Psoas muscle (tissue), 8 donors: Measurements from ENCODE around the gene SV2B. TPM values are rescaled to one million over a fixed set of nuclear protein-coding genes. Genes with fewer than 3 reads are reported as not detected.

Experiments
- ATAC-seq, 4 donors: fragments of 200-7000 bp; cut with Tn5 transposase; one replicate each; pipeline ENCODE4 v1.9.1; 2020; ENCODE audit warnings: moderate library complexity in 3 of 4, mild to moderate bottlenecking in 2 of 4
- DNase-seq, 2 donors: peaks; one replicate each; pipeline ENCODE4 v3.0.0-alpha.2; 2020
- H3K27ac ChIP-seq: fragments of 200-600 bp; one replicate; pipeline ENCODE4 v1.8.0; 2022
- H3K27me3 ChIP-seq, 3 donors: fragments of 200-600 bp in 1 of 3; one replicate each; pipeline versions ENCODE4 v1.6.1 to v1.8.0; 2013 to 2022; ENCODE audit warnings: low read length in 2 of 3, mild to moderate bottlenecking in 2 of 3, moderate library complexity in 1 of 3; ENCODE audit not compliant: insufficient read depth in 3 of 3
- H3K36me3 ChIP-seq, 2 donors: fragments of 200-600 bp in 1 of 2; one replicate each; pipeline versions ENCODE4 v1.6.1 to v1.8.0; 2013 to 2022; ENCODE audit warnings: low read depth in 1 of 2, mild to moderate bottlenecking in 1 of 2, moderate library complexity in 1 of 2; ENCODE audit not compliant: insufficient read depth in 1 of 2
- H3K4me1 ChIP-seq: fragments of 200-600 bp; one replicate; pipeline ENCODE4 v1.8.0; 2022
- H3K4me3 ChIP-seq: fragments of 200-600 bp; one replicate; pipeline ENCODE4 v1.8.0; 2022; ENCODE audit warnings: mild to moderate bottlenecking
- H3K9me3 ChIP-seq: fragments of 200-600 bp; one replicate; pipeline ENCODE4 v1.8.0; 2022
- WGBS, 3 donors: extraction: QIAGEN DNeasy Blood & Tissue Kit; methylation state at CpG; one replicate each; pipeline versions ENCODE4 v1.1.6 to v1.1.7; 2013; 5-methylcytosine and 5-hydroxymethylcytosine counted together
- intact Hi-C, 2 donors: fragments of 100-400 bp; cut with DNase I; formaldehyde crosslinking; loops; one replicate each; pipeline versions ENCODE4 v1.11.0 to v1.14.2; 2022
- polyA plus RNA-seq, 3 donors: library from polyadenylated mRNA; stranded (reverse); fragments of 200-250 nt; gene quantifications; one replicate each; pipeline ENCODE4 v1.2.3, GENCODE V29; 2013
- total RNA-seq, 4 donors: library from RNA; stranded (reverse); fragmentation: NEBNext Ultra II Directional in 2 of 4; extraction: Animal tissue kit (Norgen Biotek cat#: 25700) in 2 of 4; gene quantifications; one replicate each; pipeline versions ENCODE4 v1.2.1 to v1.2.4, GENCODE V29; 2021 to 2023
- TF ChIP-seq, protein P1 (sequence below): fragments of 200-600 bp; IDR thresholded peaks from one replicate; pipeline ENCODE4 v1.8.0; 2022; ENCODE audit warnings: antibody characterized with exemption
- donor health status: healthy with polysubstance abuse.
- donor health status: DM: no; HTN: no; CAD: no; lungs with moderate emphysema.
- donor health status: Bipolar disorder and iron deficiency.
- donor health status: healthy.
- donor health status: DM: yes; HTN: yes; CAD: no.
- donor health status: DM: no; HTN: no; CAD: no.
- donor health status: DM: no; HTN: no; CAD: no.
- donor health status: DM: yes; HTN: yes; CAD: no.

Gene SV2B
- total and polyA plus RNA-seq, 7 donors: 0.25 to 10.1 (median 2.1) TPM

- TF ChIP-seq, protein P1, sequence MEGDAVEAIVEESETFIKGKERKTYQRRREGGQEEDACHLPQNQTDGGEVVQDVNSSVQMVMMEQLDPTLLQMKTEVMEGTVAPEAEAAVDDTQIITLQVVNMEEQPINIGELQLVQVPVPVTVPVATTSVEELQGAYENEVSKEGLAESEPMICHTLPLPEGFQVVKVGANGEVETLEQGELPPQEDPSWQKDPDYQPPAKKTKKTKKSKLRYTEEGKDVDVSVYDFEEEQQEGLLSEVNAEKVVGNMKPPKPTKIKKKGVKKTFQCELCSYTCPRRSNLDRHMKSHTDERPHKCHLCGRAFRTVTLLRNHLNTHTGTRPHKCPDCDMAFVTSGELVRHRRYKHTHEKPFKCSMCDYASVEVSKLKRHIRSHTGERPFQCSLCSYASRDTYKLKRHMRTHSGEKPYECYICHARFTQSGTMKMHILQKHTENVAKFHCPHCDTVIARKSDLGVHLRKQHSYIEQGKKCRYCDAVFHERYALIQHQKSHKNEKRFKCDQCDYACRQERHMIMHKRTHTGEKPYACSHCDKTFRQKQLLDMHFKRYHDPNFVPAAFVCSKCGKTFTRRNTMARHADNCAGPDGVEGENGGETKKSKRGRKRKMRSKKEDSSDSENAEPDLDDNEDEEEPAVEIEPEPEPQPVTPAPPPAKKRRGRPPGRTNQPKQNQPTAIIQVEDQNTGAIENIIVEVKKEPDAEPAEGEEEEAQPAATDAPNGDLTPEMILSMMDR: no peak
- Histone ChIP-seq H3K27me3 (no peaks in the 10 kb centered on the region), H3K9me3 (no peaks in the 10 kb centered on the region), H3K27ac (no peak overlapping the region), H3K36me3 (no peaks in the 10 kb centered on the region), H3K4me3 (no peak overlapping the region), H3K4me1 (no peaks in the 10 kb centered on the region)
- 65 to 70% (median 69%) methylated on average over 5 of the region's 5 CpGs for WGBS, 3 donors
- ATAC-seq (no peak), DNase-seq (no peak)
- intact Hi-C loops: no loop called here
Measured at GRCh38 chr15:91345736-91346135, 245.7 kb downstream of the SV2B start.

- intact Hi-C loops: no loop called here
- Histone ChIP-seq H3K4me1 (no peaks in the 10 kb centered on the region), H3K27ac (no peak overlapping the region), H3K36me3 (no peaks in the 10 kb centered on the region), H3K9me3 (no peaks in the 10 kb centered on the region), H3K4me3 (no peak overlapping the region), H3K27me3 (no peaks in the 10 kb centered on the region)
- TF ChIP-seq, protein P1: no peak
- WGBS, 3 donors: 51 to 60% (median 52%) methylated on average over 2 of the region's 2 CpGs
- no peak for DNase-seq
- ATAC-seq: no peak
Measured at GRCh38 chr15:91346259-91346658, 246.2 kb downstream of the SV2B start.

- no peaks in the 10 kb centered on the region for H3K9me3 ChIP-seq
- H3K4me1 ChIP-seq: no peaks in the 10 kb centered on the region
- H3K27me3 ChIP-seq: no peaks in the 10 kb centered on the region
- ATAC-seq (peak in 1 of 4 donors; percentile 50), DNase-seq (no peak)
- no peak overlapping the region for H3K4me3 ChIP-seq
- intact Hi-C loops: no loop called here
- no peaks in the 10 kb centered on the region for H3K36me3 ChIP-seq
- 21 to 42% (median 24%) methylated on average over 3 of the region's 3 CpGs for WGBS, 3 donors
- H3K27ac ChIP-seq: no peak overlapping the region
- TF ChIP-seq, protein P1: no peak
Measured at GRCh38 chr15:91348752-91349500, 248.9 kb downstream of the SV2B start.

Other genes with a start within 250 kb of the SV2B start
- 10 to 100 TPM; 27.2 to 67.8 (median 55.7) TPM for gene FURIN, start 231.7 kb upstream of the SV2B start, total RNA-seq
- 10 to 100 TPM; 37.6 to 99.3 (median 40.8) TPM for gene FURIN, start 231.7 kb upstream of the SV2B start, polyA plus RNA-seq
- 1 to 10 TPM; 6.7 to 7.7 (median 7.2) TPM for gene FES, start 215.8 kb upstream of the SV2B start, total RNA-seq
- gene FES, start 215.8 kb upstream of the SV2B start, polyA plus RNA-seq: 1 to 10 TPM; 4.2 to 8.1 (median 5.5) TPM
- 100 to 1,000 TPM in 3 of 4 donors, 10 to 100 TPM in 1; 73.0 to 127 (median 121) TPM for gene MAN2A2, start 197.0 kb upstream of the SV2B start, total RNA-seq
- gene MAN2A2, start 197.0 kb upstream of the SV2B start, polyA plus RNA-seq: 100 to 1,000 TPM in 1 of 3 donors, 10 to 100 TPM in 2; 22.9 to 111 (median 41.5) TPM
- gene HDDC3, start 167.7 kb upstream of the SV2B start, total RNA-seq: 10 to 100 TPM in 3 of 4 donors, 1 to 10 TPM in 1; 9.9 to 25.5 (median 12.9) TPM
- gene HDDC3, start 167.7 kb upstream of the SV2B start, polyA plus RNA-seq: 10 to 100 TPM in 2 of 3 donors, 1 to 10 TPM in 1; 7.2 to 23.9 (median 14.0) TPM
- 10 to 100 TPM; 11.0 to 17.5 (median 12.1) TPM for gene UNC45A, start 165.0 kb upstream of the SV2B start, total RNA-seq
- gene UNC45A, start 165.0 kb upstream of the SV2B start, polyA plus RNA-seq: 10 to 100 TPM in 2 of 3 donors, 1 to 10 TPM in 1; 9.2 to 15.3 (median 11.2) TPM
- 1 to 10 TPM; 4.4 to 7.6 (median 5.3) TPM for gene RCCD1, start 145.4 kb upstream of the SV2B start, total RNA-seq
- gene RCCD1, start 145.4 kb upstream of the SV2B start, polyA plus RNA-seq: 1 to 10 TPM; 6.0 to 6.8 (median 6.0) TPM
- gene PRC1, start 105.7 kb upstream of the SV2B start, total RNA-seq: 1 to 10 TPM; 1.6 to 2.2 (median 1.9) TPM
- gene PRC1, start 105.7 kb upstream of the SV2B start, polyA plus RNA-seq: 1 to 10 TPM in 2 of 3 donors, under 1 TPM in 1; 0.68 to 3.5 (median 1.3) TPM
- 1 to 10 TPM; 4.2 to 6.7 (median 4.7) TPM for gene VPS33B, start 77.7 kb upstream of the SV2B start, total RNA-seq
- gene VPS33B, start 77.7 kb upstream of the SV2B start, polyA plus RNA-seq: 1 to 10 TPM; 3.2 to 7.5 (median 6.7) TPM